ENCODE data around the gene TRIM24.

- no peak for TF ChIP-seq EZH2 (IDR thresholded peaks at IDR 0.05)
- TF ChIP-seq CTCF (IDR thresholded peaks at IDR 0.05): no peak
Measured at GRCh38 chr7:138499340-138499739, 39.3 kb downstream of the TRIM24 start.

All from neural progenitor cell (in vitro differentiated cells).